A673 (cell line): ENCODE results near the gene KRTAP10-2. TPM values are rescaled to one million over a fixed set of nuclear protein-coding genes. Genes with fewer than 3 reads are reported as not detected.

ENCODE experiments used
- BruUV-seq: library from RNA; stranded (reverse); fragments of 400-500 nt; replicated peaks from 2 replicates; lab custom pipeline; 2021; lab: Mats Ljungman, UMichigan
- CTCF ChIA-PET: fragments of 300-600 bp; sonication (Branson Sonifier 250); formaldehyde crosslinking; loops from one replicate; lab custom pipeline; 2022; ENCODE audit warnings: antibody characterized with exemption; lab: Charles Lee
- POLR2A ChIA-PET: fragments of 300-600 bp; sonication (Branson Sonifier 250); formaldehyde crosslinking; loops from one replicate; lab custom pipeline; 2022; ENCODE audit warnings: antibody characterized with exemption; ENCODE audit not compliant: low non-redundant PET; lab: Charles Lee
- DNase-seq: peaks from one replicate; pipeline ENCODE4 v3.0.0-alpha.2; 2015; ENCODE audit warnings: low spot score
- H3K27ac ChIP-seq: fragments of 200-600 bp; sonication (generic); 2 replicates; pipeline ENCODE4 v1.5.1; 2016; ENCODE audit warnings: mixed run types, low read depth, mild to moderate bottlenecking, mixed read lengths, antibody characterized with exemption, low read length; ENCODE audit not compliant: poor library complexity, severe bottlenecking
- H3K27me3 ChIP-seq: fragments of 200-600 bp; sonication (generic); replicated peaks from 2 replicates; pipeline ENCODE4 v1.6.1; 2017; ENCODE audit warnings: mixed run types, low read depth, mild to moderate bottlenecking, mixed read lengths, antibody characterized with exemption, low read length; ENCODE audit not compliant: insufficient read depth, poor library complexity
- H3K36me3 ChIP-seq: fragments of 200-600 bp; sonication (generic); 2 replicates; pipeline ENCODE4 v1.6.1; 2016; ENCODE audit warnings: mixed run types, mild to moderate bottlenecking, mixed read lengths, antibody characterized with exemption, low read length; ENCODE audit not compliant: insufficient read depth, poor library complexity, severe bottlenecking
- H3K4me1 ChIP-seq: fragments of 200-600 bp; sonication (generic); 2 replicates; pipeline ENCODE4 v1.6.1; 2017; ENCODE audit warnings: mixed run types, mild to moderate bottlenecking, mixed read lengths, antibody characterized with exemption, low read length; ENCODE audit not compliant: insufficient read depth, poor library complexity, severe bottlenecking
- H3K4me3 ChIP-seq: fragments of 200-600 bp; sonication (generic); 2 replicates; pipeline ENCODE4 v1.5.1; 2016; ENCODE audit warnings: low read depth, mixed run types, mild to moderate bottlenecking, mixed read lengths, low read length; ENCODE audit not compliant: poor library complexity, severe bottlenecking
- H3K9me3 ChIP-seq: fragments of 200-600 bp; sonication (generic); 2 replicates; pipeline ENCODE4 v1.6.1; 2016; ENCODE audit warnings: mixed run types, low read depth, mild to moderate bottlenecking, mixed read lengths, antibody characterized with exemption, low read length; ENCODE audit not compliant: poor library complexity, severe bottlenecking
- EZH2 ChIP-seq: fragments of 200-600 bp; sonication (generic); IDR thresholded peaks from 2 replicates; pipeline ENCODE4 v1.6.1; 2017; ENCODE audit warnings: borderline replicate concordance, low read depth, mild to moderate bottlenecking, mixed read lengths, antibody characterized with exemption, low read length; ENCODE audit not compliant: poor library complexity, severe bottlenecking
- intact Hi-C: fragments of 100-400 bp; cut with micrococcal nuclease; formaldehyde crosslinking; loops from one replicate; pipeline ENCODE4 v1.10.0; 2022; ENCODE audit not compliant: unreplicated experiment
- total RNA-seq: library from RNA; stranded (reverse); gene quantifications from 2 replicates; pipeline ENCODE4 v1.2.3, GENCODE V29; 2021
- TF ChIP-seq, protein P1 (sequence below): fragments of 300-800, 200-600 bp; sonication (generic); conservative IDR thresholded peaks from 2 replicates; pipeline ENCODE4 v1.5.1; 2017; ENCODE audit warnings: low read depth, mild to moderate bottlenecking, antibody characterized with exemption, low read length, moderate library complexity, mixed read lengths

KRTAP10-2 gene
- total RNA-seq, 1 experiment from 2014 or later: 0.69 TPM

DNA sequence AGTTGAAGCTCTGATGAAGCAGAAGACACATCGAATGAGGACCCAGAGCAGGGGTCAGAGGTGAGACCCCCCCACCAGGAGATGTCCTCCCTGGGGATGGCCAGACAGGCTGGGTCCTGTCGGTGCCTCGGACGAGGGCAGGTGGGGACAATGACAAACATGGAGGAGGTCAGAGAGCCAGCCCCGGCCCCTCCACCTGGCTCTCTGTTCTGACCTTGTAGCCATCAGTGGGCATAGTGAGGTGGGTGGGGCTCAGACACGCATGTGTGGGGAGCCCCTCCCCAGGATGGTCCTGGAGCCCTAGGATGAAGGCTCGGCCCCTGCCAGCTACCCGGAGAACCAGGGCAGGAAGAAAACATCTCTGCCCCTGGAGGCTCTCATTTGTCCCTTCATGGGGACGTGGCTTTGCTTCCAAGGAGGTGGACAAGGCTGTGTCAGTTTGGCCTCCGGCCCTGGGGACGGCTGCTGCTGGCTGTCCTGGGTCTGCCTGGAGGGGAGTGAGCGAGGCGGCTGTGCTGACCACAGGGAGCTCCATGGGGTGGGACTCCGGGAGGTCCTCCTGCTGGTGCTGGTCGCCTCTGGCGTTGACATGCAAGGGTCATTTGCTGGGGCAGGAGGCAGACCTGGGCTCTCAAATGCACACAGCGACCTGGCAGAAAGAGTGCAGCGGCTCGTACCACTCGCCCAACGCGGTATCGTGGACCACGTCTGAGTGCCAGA, 38.4 kb upstream of the KRTAP10-2 start:
- H3K4me1 ChIP-seq: no peaks in the 10 kb centered on the region
- no peaks in the 10 kb centered on the region for H3K36me3 ChIP-seq
- no peak overlapping the region for H3K27ac ChIP-seq
- no peaks in the 10 kb centered on the region for H3K9me3 ChIP-seq
- no peak for TF ChIP-seq EZH2
- TF ChIP-seq, protein P1, sequence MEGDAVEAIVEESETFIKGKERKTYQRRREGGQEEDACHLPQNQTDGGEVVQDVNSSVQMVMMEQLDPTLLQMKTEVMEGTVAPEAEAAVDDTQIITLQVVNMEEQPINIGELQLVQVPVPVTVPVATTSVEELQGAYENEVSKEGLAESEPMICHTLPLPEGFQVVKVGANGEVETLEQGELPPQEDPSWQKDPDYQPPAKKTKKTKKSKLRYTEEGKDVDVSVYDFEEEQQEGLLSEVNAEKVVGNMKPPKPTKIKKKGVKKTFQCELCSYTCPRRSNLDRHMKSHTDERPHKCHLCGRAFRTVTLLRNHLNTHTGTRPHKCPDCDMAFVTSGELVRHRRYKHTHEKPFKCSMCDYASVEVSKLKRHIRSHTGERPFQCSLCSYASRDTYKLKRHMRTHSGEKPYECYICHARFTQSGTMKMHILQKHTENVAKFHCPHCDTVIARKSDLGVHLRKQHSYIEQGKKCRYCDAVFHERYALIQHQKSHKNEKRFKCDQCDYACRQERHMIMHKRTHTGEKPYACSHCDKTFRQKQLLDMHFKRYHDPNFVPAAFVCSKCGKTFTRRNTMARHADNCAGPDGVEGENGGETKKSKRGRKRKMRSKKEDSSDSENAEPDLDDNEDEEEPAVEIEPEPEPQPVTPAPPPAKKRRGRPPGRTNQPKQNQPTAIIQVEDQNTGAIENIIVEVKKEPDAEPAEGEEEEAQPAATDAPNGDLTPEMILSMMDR: no peak
- intact Hi-C loops: no loop called here
- no peak overlapping the region for H3K4me3 ChIP-seq
- no TSS peak for BruUV-seq
- DNase-seq: no peak
- no peaks in the 10 kb centered on the region for H3K27me3 ChIP-seq
- CTCF ChIA-PET: no interaction called here
- POLR2A ChIA-PET: no interaction called here

DNA sequence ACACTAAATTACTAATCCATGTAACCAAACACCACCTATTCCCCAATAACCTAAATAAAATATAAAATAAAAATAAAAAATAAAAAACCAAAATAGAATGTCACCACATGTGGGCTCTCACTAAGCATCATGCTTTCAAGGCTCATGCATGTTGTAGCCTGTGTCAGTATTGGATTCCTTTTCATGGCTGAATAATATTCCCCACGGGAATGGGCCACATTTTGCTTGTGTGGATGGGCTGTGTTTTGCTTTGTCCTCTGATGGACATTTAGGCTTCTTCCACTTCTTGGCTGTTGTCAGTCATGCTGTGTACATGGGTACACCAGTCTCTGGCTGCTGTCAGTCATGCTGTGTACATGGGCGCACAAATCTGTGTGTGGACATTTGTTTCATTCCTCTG, 37.8 kb upstream of the KRTAP10-2 start:
- Histone ChIP-seq H3K4me1 (no peaks in the 10 kb centered on the region), H3K36me3 (no peaks in the 10 kb centered on the region), H3K27me3 (no peaks in the 10 kb centered on the region), H3K27ac (no peak overlapping the region), H3K9me3 (no peaks in the 10 kb centered on the region), H3K4me3 (no peak overlapping the region)
- TF ChIP-seq EZH2: no peak
- TF ChIP-seq, protein P1: no peak
- intact Hi-C loops: no loop called here
- no TSS peak for BruUV-seq
- ChIA-PET POLR2A (no interaction called here), CTCF (no interaction called here)
- no peak for DNase-seq

DNA sequence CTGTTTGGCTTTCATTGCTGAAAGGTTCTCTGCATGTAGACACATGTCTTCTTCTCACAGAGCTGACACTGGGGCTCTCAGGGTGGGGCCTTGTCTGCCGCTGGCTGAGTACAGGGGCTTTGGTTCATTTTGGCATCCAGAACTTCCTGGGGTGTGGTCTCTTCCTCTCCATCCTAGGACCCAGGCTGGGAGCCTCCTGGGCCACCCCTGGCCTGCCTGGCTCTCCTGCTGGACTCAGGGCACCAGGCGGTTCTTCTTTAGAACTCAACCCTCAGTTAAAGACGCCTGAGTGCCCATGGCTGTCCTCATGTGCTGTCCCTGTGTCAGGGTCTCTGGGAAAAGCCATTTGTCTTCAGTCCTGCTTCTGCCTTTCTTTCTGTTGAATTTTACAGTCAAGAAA, 34.6 kb upstream of the KRTAP10-2 start:
- no TSS peak for BruUV-seq
- H3K4me3 ChIP-seq: no peak overlapping the region
- CTCF ChIA-PET: no interaction called here
- TF ChIP-seq, protein P1: no peak
- no peak for TF ChIP-seq EZH2
- H3K4me1 ChIP-seq: no peaks in the 10 kb centered on the region
- no peak for DNase-seq
- H3K27me3 ChIP-seq: no peaks in the 10 kb centered on the region
- intact Hi-C loops: no loop called here
- POLR2A ChIA-PET: no interaction called here
- peaks cover 13% of the 10 kb centered on the region for H3K9me3 ChIP-seq
- no peaks in the 10 kb centered on the region for H3K36me3 ChIP-seq
- no peak overlapping the region for H3K27ac ChIP-seq
